ENCODE results near the gene RFTN1.

GRCh38 chr3:16385151-16385550 lies 128.3 kb downstream of the RFTN1 start:
- TF ChIP-seq MYC (IDR thresholded peaks at IDR 0.05; ENCODE audit: low read depth, low read length) (no peak), EZH2 (IDR thresholded peaks at IDR 0.05; ENCODE audit: borderline replicate concordance, low read depth, low read length, severe bottlenecking) (no peak), CTCF (IDR thresholded peaks at IDR 0.05; ENCODE audit: extremely low read depth in 1 of 2, insufficient read depth in 1 of 2, low read depth in 1 of 2, low read length in 2 of 2) (no peak), POLR2A (IDR thresholded peaks at IDR 0.05; ENCODE audit: low read depth, low read length) (no peak)
